ENCODE data around the gene OR2T4. TPM values are rescaled to one million over a fixed set of nuclear protein-coding genes. Genes with fewer than 3 reads are reported as not detected.

Gene OR2T4
- not detected for polyA plus RNA-seq (ENCODE audit: insufficient read length in 4 of 4)

- no peak for DNase-seq (ENCODE audit: low read depth in 4 of 4, low spot score in 3 of 4)
Observed at GRCh38 chr1:248361121-248361715, at the start of gene OR2T4. OR2T4 (plus strand) TSS chr1:248361665; CDS start chr1:248361665, 0 bp downstream.

DNA sequence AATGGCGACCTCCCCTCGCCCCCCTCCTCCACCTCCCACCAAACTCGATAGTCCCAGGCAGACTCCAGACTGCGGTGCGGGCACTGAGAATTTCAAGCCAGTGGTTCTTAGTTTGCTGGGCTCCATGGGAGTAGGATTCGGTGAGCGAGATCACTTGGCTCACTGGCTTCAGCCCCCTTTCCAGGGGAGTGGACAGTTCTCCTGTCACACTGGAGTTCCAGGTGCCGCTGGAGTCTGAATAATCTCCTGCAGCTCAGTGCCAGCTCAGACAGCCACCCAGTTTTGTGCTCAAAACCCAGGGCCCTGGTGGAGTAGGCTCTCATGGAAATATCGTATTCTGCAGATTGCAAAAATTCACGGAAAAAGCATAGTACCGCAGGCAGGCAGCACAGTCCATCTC lies 44.7 kb upstream of the OR2T4 start:
- no peak for DNase-seq (ENCODE audit: low read depth in 4 of 4, low spot score in 3 of 4)

DNA sequence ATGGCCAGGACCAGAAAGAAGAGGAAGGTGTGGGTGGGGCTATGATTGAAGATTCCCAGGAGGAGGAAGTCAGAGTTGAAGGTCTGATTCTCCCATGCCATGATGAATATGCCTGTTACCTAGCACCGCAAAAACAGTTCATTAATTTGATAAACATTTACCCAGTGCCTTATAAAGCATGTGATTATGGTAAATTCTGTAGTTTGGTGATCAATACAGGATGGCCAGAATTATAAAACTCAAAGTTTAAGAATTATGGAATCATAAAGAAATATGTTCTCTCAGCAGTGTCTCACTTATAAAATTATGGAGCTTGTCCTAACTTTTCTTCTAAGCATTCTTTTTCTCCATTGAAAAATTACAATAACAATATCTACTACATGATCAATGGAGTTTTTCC lies 37.0 kb upstream of the OR2T4 start, which contains the start of gene OR2M7:
Gene OR2M7 (minus strand): TSS at position 101 of the 400 bp plus-strand sequence. CDS start 0 bp downstream, at position 101.
- no peak for DNase-seq (ENCODE audit: low read depth in 4 of 4, low spot score in 3 of 4)

DNA sequence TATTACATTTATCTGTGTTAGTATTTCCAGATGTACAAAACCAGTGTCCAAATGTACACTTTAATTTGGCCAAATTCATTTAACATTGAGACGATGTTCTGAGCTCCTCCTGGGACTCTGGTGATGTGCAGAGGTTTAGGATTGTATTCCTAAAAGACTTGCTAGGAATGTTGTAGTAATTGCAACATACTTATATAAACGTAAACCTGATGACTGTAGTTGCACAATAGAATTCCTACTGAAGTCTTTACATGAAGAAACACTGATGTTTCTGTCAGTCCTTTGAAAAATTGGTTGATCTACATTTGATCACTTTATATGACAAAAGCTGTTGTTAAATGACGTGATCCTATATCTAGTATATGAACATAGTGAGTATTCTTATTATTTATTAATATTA lies 18.0 kb upstream of the OR2T4 start:
- DNase-seq (ENCODE audit: low read depth in 4 of 4, low spot score in 3 of 4) = no peak

- DNase-seq (ENCODE audit: low read depth in 4 of 4, low spot score in 3 of 4) = no peak
Observed at GRCh38 chr1:248348475-248348874, 13.0 kb upstream of the OR2T4 start, which contains the start of gene OR14C36. OR14C36 (plus strand) TSS chr1:248348775; CDS start chr1:248348775, 0 bp downstream.

DNA sequence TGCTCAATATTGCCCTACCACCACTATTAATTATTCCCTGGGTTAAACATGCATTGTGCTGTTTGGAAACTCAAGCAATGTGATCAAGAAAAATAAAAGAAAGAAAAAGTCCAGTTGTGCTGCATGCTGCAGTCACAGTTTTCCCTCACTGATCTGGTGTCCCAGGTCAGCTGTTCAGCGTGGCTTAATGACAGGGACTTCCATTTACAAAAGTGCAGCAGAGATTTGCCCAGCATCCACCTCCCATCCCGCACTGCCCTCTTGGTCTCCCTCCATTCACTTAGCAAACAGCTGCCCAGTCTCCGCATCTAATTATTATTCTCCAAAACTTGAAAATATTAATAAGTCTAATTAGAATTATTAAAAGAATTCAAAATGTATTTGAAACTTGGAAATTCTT lies 2.0 kb upstream of the OR2T4 start:
- no peak for DNase-seq (ENCODE audit: low read depth in 4 of 4, low spot score in 3 of 4)

DNA sequence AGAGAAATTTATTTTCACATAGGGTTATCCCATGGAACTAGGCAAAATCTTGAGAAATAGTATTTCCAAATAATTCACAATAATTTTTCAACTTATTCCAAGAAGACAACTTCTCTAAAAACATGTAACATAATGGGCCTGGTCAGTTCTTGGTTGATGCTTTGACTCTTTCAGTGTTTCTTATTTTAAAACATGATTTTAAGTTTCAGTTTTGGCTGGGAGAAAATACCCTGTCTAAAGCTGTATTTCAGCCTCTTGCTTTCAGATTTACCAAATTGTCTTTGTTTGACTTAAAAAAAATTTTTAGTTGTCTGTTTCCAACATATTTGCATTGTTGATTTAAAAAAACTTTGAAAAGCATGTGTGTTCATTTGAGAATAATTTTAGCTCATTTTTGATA lies 5.1 kb downstream of the OR2T4 start:
- no peak for DNase-seq (ENCODE audit: low read depth in 4 of 4, low spot score in 3 of 4)

GRCh38 chr1:248372394-248372793 lies 10.9 kb downstream of the OR2T4 start:
- DNase-seq (ENCODE audit: low read depth in 4 of 4, low spot score in 3 of 4) = no peak

- no peak for DNase-seq (ENCODE audit: low read depth in 4 of 4, low spot score in 3 of 4)
Observed at GRCh38 chr1:248373761-248374160, 12.3 kb downstream of the OR2T4 start.

GRCh38 chr1:248375446-248375845 lies 14.0 kb downstream of the OR2T4 start, which contains the start of gene OR2T6:
OR2T6 (plus strand) TSS chr1:248375746; CDS start chr1:248387609, 11,863 bp downstream.
- no peak for DNase-seq (ENCODE audit: low read depth in 4 of 4, low spot score in 3 of 4)

- no peak for DNase-seq (ENCODE audit: low read depth in 4 of 4, low spot score in 3 of 4)
Observed at GRCh38 chr1:248376916-248377315, 15.5 kb downstream of the OR2T4 start.

GRCh38 chr1:248380854-248381253 lies 19.4 kb downstream of the OR2T4 start:
- DNase-seq (ENCODE audit: low read depth in 4 of 4, low spot score in 3 of 4) = no peak

- no peak for DNase-seq (ENCODE audit: low read depth in 4 of 4, low spot score in 3 of 4)
Observed at GRCh38 chr1:248388426-248388825, 27.0 kb downstream of the OR2T4 start.

DNA sequence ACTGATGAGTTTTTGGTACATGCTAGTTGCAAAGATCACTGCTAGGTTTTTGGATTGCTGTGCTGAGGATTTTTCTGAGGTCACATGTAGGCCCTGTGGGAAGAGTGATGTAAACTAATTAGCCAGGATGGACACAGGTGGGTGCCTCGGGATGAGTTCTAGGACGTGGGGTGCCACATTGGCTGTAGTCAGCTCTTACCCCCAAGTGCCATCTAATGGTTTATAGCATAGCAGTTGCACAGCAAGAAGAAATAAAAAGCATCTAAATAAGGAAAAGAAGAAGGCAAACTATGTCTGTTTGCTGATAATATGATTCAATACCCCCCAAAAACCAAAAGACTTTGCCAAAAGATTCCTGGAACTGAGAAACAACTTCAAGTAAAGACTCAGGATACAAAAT lies 31.6 kb downstream of the OR2T4 start:
- DNase-seq (ENCODE audit: low read depth in 4 of 4, low spot score in 3 of 4) = no peak

GRCh38 chr1:248402748-248403147 lies 41.3 kb downstream of the OR2T4 start, which contains the start of gene OR2T1:
OR2T1 (plus strand) TSS chr1:248403048; CDS start chr1:248406148, 3,100 bp downstream.
- no peak for DNase-seq (ENCODE audit: low read depth in 4 of 4, low spot score in 3 of 4)

DNA sequence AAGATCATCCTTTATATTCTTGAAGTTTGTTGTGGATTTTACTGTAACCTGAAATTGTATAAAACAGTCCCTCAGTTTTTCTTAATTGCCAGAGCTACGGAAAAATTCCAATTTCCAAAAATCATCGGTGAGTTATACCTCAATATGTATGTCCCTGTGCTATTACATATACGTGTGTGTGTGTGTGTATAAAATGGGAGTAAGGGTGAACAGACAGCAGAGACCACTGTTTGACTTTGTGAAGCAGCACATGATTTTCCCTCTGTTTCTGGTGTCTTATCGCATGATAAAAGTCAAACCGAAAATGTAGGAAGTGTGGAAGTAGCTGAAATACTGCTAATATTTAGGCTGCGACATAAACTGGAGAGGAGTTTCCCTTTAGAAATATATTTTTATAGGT lies 42.6 kb downstream of the OR2T4 start:
- no peak for DNase-seq (ENCODE audit: low read depth in 4 of 4, low spot score in 3 of 4)

DNA sequence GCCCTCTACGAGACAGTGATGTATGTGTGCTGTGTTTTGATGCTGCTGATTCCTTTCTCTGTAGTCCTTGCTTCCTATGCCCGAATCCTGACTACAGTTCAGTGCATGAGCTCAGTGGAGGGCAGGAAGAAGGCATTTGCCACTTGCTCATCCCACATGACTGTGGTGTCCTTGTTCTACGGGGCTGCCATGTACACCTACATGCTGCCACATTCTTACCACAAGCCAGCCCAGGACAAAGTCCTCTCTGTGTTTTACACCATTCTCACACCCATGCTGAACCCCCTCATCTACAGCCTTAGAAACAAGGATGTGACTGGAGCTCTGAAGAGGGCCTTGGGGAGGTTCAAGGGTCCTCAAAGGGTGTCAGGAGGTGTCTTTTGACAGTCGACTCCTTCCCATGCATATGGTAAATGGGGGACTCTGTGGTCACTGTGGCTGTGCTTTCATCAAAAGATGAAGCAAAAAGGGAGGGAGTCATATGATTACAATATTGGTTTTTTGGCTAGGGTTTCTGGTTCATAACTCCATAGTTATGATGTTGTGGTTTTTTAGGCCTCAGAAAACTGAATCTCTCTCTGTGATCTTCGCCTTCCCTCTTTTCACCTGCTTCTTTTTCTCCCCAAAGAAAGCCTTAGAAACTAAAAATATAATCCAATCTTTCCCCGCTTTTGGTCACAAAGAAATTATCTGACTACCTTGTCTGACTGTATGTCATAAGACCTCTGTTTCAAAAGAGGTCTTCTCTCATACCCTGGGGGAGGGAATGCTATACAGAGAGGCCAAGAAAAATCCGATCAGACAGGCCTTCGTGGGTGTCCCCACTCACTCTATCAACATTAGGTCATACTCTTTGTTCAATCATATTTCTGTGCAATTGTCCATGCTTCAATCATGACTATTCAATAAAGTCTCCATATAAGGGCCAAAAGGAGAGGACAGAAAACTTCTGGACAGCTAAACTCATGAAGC lies 45.5 kb downstream of the OR2T4 start:
- DNase-seq (ENCODE audit: low read depth in 4 of 4, low spot score in 3 of 4) = no peak
